ENCODE measurements around the gene WSCD2. TPM values are rescaled to one million over a fixed set of nuclear protein-coding genes. Genes with fewer than 3 reads are reported as not detected.

Gene WSCD2
- total and polyA plus RNA-seq, 2 of the 4 experiments (the other 2 are of a cell fraction): not detected

- Histone ChIP-seq H3K4me2 (ENCODE audit: low read depth, low read length) (no peak overlapping the region), H4K8ac (ENCODE audit: low read depth in 2 of 2, low read length in 2 of 2) (no peak overlapping the region), H3K56ac (ENCODE audit: extremely low read depth, insufficient read depth, low read length) (no peak overlapping the region), H3K23ac (ENCODE audit: low read depth, low read length) (no peak overlapping the region), H4K20me1 (ENCODE audit: insufficient read depth, low read length) (no peaks in the 10 kb centered on the region), H3K4me3 (ENCODE audit: insufficient read depth, low read depth, low read length) (no peak overlapping the region), H3K9me1 (ENCODE audit: insufficient read depth, low read length) (no peaks in the 10 kb centered on the region), H4K91ac (ENCODE audit: insufficient read depth, low read depth, low read length) (no peak overlapping the region), H3K9me3 (ENCODE audit: control insufficient read depth, insufficient read depth, low read length) (no peaks in the 10 kb centered on the region), H2BK5ac (ENCODE audit: low read depth, low read length, poor library complexity, severe bottlenecking) (no peak overlapping the region), H2BK20ac (ENCODE audit: low read depth, low read length) (no peak overlapping the region), H2BK120ac (ENCODE audit: low read depth, low read length) (no peak overlapping the region), H3K27me3 (ENCODE audit: control insufficient read depth, insufficient read depth, low read length) (no peaks in the 10 kb centered on the region; the same call in 1 of the 2 replicates), H2BK15ac (ENCODE audit: low read depth, low read length) (no peak overlapping the region), H4K5ac (ENCODE audit: low read depth, low read length) (no peak overlapping the region), H3K27ac (ENCODE audit: insufficient read depth, low read length) (no peak overlapping the region), H3K18ac (ENCODE audit: low read depth, low read length) (no peak overlapping the region), H3K4ac (ENCODE audit: low read depth, low read length) (no peak overlapping the region), H2AFZ (replicated peaks; ENCODE audit: low read length, poor library complexity) (no peak overlapping the region), H2AK9ac (replicated peaks; ENCODE audit: low read depth, low read length, poor library complexity) (no peak overlapping the region), H2AK5ac (ENCODE audit: low read depth, low read length) (no peak overlapping the region), H3K36me3 (ENCODE audit: control insufficient read depth, insufficient read depth, low read length) (no peaks in the 10 kb centered on the region), H3K14ac (replicated peaks; ENCODE audit: low read depth, low read length) (no peak overlapping the region), H3K4me1 (ENCODE audit: control insufficient read depth, insufficient read depth, low read length) (no peaks in the 10 kb centered on the region), H3K79me1 (ENCODE audit: low read depth in 1 of 2, low read length in 2 of 2) (no peaks in the 10 kb centered on the region), H3K9ac (ENCODE audit: low read depth, low read length) (no peak overlapping the region)
- WGBS, 2 experiments (ENCODE audit: extremely low coverage in 2 of 2, insufficient read length in 1 of 2): no CpG with 5 or more reads among the region's 5 CpGs
- DNase-seq: no peak
- dilution Hi-C loops (cut with HindIII; ENCODE audit: low sequenced_read_pairs, unreplicated experiment) (no loop called here), in situ Hi-C loops (cut with MboI; ENCODE audit: low sequenced_read_pairs) (no loop called here), intact Hi-C loops (cut with micrococcal nuclease) (no loop called here)
- no TSS peak for BruUV-seq (replicated peaks)
- CTCF ChIA-PET: no interaction called here
- POLR2A ChIA-PET (ENCODE audit: unreplicated experiment): no interaction called here
- no peak for TF ChIP-seq FOS (IDR thresholded peaks at IDR 0.05; ENCODE audit: low read depth, low read length)
- TF ChIP-seq MXI1 (IDR thresholded peaks at IDR 0.05; ENCODE audit: borderline replicate concordance, low read depth, low read length): no peak
- TF ChIP-seq NFE2L2 (IDR thresholded peaks at IDR 0.05; ENCODE audit: low read depth, low read length): no peak
- TF ChIP-seq RAD21 (IDR thresholded peaks at IDR 0.05; ENCODE audit: low read length): no peak
- no peak for ATAC-seq (ENCODE audit: low read depth)
These were observed 5.7 kb downstream of the WSCD2 start for GRCh38 chr12:108134744-108135143.

Measured in IMR-90 (cell line).